Measurements from ENCODE around the gene OXCT1.

- TF ChIP-seq USF2 (IDR thresholded peaks at IDR 0.05; ENCODE audit: low read depth, low read length) (no peak), CTCF (conservative IDR thresholded peaks at IDR 0.05; ENCODE audit: low read depth, low read length) (no peak), POLR2A (IDR thresholded peaks at IDR 0.05; ENCODE audit: low read depth, low read length) (no peak), RAD21 (IDR thresholded peaks at IDR 0.05; ENCODE audit: low read length) (no peak), RCOR1 (IDR thresholded peaks at IDR 0.05; ENCODE audit: insufficient replicate concordance, low read length) (no peak), FOS (IDR thresholded peaks at IDR 0.05; ENCODE audit: low read depth, low read length) (no peak), SMC3 (IDR thresholded peaks at IDR 0.05; ENCODE audit: low read depth, low read length) (no peak), MXI1 (IDR thresholded peaks at IDR 0.05; ENCODE audit: borderline replicate concordance, low read depth, low read length) (no peak), RFX5 (IDR thresholded peaks at IDR 0.05; ENCODE audit: low read depth, low read length) (no peak), MAFK (IDR thresholded peaks at IDR 0.05; ENCODE audit: low read depth, low read length) (no peak), ELK1 (IDR thresholded peaks at IDR 0.05; ENCODE audit: borderline replicate concordance, low read depth, low read length) (no peak), BHLHE40 (IDR thresholded peaks at IDR 0.05; ENCODE audit: low read depth, low read length) (no peak), CEBPB (IDR thresholded peaks at IDR 0.05; ENCODE audit: low read depth, low read length) (no peak)
These were observed 184.0 kb downstream of the OXCT1 start for GRCh38 chr5:41686191-41686590.
